HepG2 (cell line): ENCODE data around the gene SLC24A4. TPM values are rescaled to one million over a fixed set of nuclear protein-coding genes. Genes with fewer than 3 reads are reported as not detected.

Experiments
- ARID5B ChIP-seq: IDR thresholded peaks from 2 replicates; pipeline ENCODE4 v1.4.0; 2020; ENCODE audit warnings: mild to moderate bottlenecking, missing genetic modification reagents
- BORCS8-MEF2B ChIP-seq: sonication (generic); formaldehyde crosslinking; IDR thresholded peaks from 2 replicates; pipeline ENCODE4 v1.8.0; 2022; ENCODE audit warnings: mild to moderate bottlenecking, missing genetic modification reagents
- HNRNPLL ChIP-seq: fragments of 200-400 bp; formaldehyde crosslinking; IDR thresholded peaks from 2 replicates; pipeline ENCODE4 v1.6.1; 2017; ENCODE audit warnings: mild to moderate bottlenecking, low read depth, low read length; ENCODE audit not compliant: poor library complexity, severe bottlenecking
- NCOA5 ChIP-seq: sonication (generic); formaldehyde crosslinking; IDR thresholded peaks from 2 replicates; pipeline ENCODE4 v1.4.0; 2020; ENCODE audit warnings: missing genetic modification reagents
- PHF21A ChIP-seq: sonication (generic); formaldehyde crosslinking; IDR thresholded peaks from 2 replicates; pipeline ENCODE4 v1.5.0; 2020; ENCODE audit warnings: mild to moderate bottlenecking, missing genetic modification reagents
- POGZ ChIP-seq: sonication (generic); formaldehyde crosslinking; IDR thresholded peaks from 2 replicates; pipeline ENCODE4 v1.4.0; 2020; ENCODE audit warnings: mild to moderate bottlenecking, missing genetic modification reagents
- SIN3A ChIP-seq: IDR thresholded peaks from 2 replicates; pipeline ENCODE4 v1.6.1; 2011; ENCODE audit warnings: low read depth, mild to moderate bottlenecking, control low read depth, low read length, borderline replicate concordance
- SIX1 ChIP-seq: sonication (generic); formaldehyde crosslinking; IDR thresholded peaks from 2 replicates; pipeline ENCODE4 v1.4.0; 2020; ENCODE audit warnings: missing genetic modification reagents, borderline replicate concordance
- TAF15 ChIP-seq: fragments of 200-400 bp; formaldehyde crosslinking; IDR thresholded peaks from one replicate; pipeline ENCODE4 v1.6.1; 2018; ENCODE audit warnings: mild to moderate bottlenecking, low read depth, low read length; ENCODE audit not compliant: poor library complexity, severe bottlenecking
- ZBTB25 ChIP-seq: IDR thresholded peaks from 2 replicates; pipeline ENCODE4 v1.6.1; 2018; ENCODE audit warnings: missing genetic modification reagents
- ZFX ChIP-seq: sonication (generic); formaldehyde crosslinking; IDR thresholded peaks from 2 replicates; pipeline ENCODE4 v1.4.0; 2020; ENCODE audit warnings: mild to moderate bottlenecking, low read depth, missing genetic modification reagents, moderate library complexity
- ZNF343 ChIP-seq: sonication (generic); formaldehyde crosslinking; IDR thresholded peaks from 2 replicates; pipeline ENCODE4 v1.4.0; 2020; ENCODE audit warnings: mild to moderate bottlenecking, missing genetic modification reagents
- ZNF546 ChIP-seq: sonication (generic); formaldehyde crosslinking; conservative IDR thresholded peaks from 2 replicates; pipeline ENCODE4 v1.8.1; 2023; ENCODE audit warnings: mild to moderate bottlenecking, missing genetic modification reagents
- ZNF597 ChIP-seq: sonication (generic); formaldehyde crosslinking; IDR thresholded peaks from 2 replicates; pipeline ENCODE4 v1.5.0; 2020; ENCODE audit warnings: missing genetic modification reagents
- ZNF598 ChIP-seq: sonication (generic); formaldehyde crosslinking; IDR thresholded peaks from 2 replicates; pipeline ENCODE4 v1.5.1; 2020; ENCODE audit warnings: mild to moderate bottlenecking, missing genetic modification reagents, borderline replicate concordance
- ZNF737 ChIP-seq: sonication (generic); formaldehyde crosslinking; IDR thresholded peaks from 2 replicates; pipeline ENCODE4 v1.5.0; 2020; ENCODE audit warnings: missing genetic modification reagents, mild to moderate bottlenecking, borderline replicate concordance
- ZNF768 ChIP-seq: sonication (generic); formaldehyde crosslinking; IDR thresholded peaks from 2 replicates; pipeline ENCODE4 v1.4.0; 2020; ENCODE audit warnings: missing genetic modification reagents
- polyA plus RNA-seq, 8 experiments: library from polyadenylated mRNA; depleted of rRNA in 3 of 8; stranded (reverse) in 7 of 8; unstranded in 1 of 8; fragments of >200 nt; fragmentation: Illumina TruSeq in 4 of 8; extraction: Trizol in 4 of 8; gene quantifications; 2 replicates each; pipeline versions ENCODE4 v1.2.1 to v1.2.3, GENCODE V29; 2011 to 2016; ENCODE audit warnings: low read depth in 4 of 8, missing spikeins in 1 of 8, mixed read lengths in 1 of 8; ENCODE audit not compliant: insufficient read depth in 1 of 8
- total RNA-seq, 5 experiments: library from RNA; depleted of rRNA; stranded (reverse); fragments of >200 nt; fragmentation: Illumina TruSeq; extraction: Trizol; gene quantifications; 2 replicates each; pipeline ENCODE4 v1.2.3, GENCODE V29; 2016; ENCODE audit warnings: low read depth in 1 of 5
- TF ChIP-seq, protein P1 (sequence below): sonication (generic); formaldehyde crosslinking; IDR thresholded peaks from 2 replicates; pipeline ENCODE4 v1.4.0; 2020; ENCODE audit warnings: mild to moderate bottlenecking, missing genetic modification reagents
- TF ChIP-seq, protein P2 (sequence below): sonication (generic); formaldehyde crosslinking; IDR thresholded peaks from 2 replicates; pipeline ENCODE4 v1.5.0; 2020; ENCODE audit warnings: mild to moderate bottlenecking, missing genetic modification reagents

SLC24A4 gene
- total and polyA plus RNA-seq, 2 of the 13 experiments (the other 11 are each of a cell fraction or from before 2014, with no cell fraction given) = not detected

DNA sequence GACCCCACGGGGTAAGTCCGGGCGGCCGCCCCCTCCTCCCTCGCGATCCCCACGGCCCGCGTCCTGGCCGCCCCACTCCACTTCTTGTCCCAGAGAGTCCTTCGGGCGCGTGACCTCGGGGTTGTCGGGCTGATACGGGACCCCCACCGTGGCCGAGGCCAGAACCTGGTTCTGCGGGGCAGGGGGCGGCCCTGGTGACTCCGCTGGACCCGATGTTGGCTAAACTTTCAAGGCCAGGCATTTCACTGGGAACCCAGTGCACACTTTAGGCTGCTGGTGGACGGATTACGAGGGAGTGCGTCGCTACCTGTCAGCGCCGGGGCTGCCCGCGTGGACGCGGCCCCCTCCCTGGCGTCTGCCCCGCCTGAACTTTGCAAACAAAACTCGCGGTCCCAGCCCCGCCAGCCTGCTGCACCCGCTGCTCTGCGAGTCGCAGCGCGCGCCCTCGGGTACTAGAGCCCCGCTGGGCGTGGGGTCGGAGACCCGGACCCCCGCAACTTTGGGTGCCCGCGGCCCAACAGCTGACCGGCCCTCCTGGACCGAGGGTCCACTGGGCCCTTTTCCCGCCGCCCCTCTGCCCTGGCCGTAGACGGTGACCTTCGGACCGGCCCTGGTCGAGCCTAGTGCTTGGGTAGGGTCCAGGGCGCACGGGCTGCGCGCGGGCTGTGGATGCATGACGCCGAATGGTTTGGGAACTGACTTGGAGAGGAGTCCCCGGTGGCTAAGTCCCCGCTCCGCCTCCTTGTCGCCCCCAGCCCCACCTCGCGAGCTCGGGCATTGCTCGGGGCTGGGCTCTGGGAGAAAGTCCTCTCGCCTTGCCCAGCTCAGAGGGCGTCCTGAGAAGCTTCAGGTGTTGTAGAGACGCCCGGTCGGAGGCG, 191.2 kb downstream of the SLC24A4 start (continued):
- TF ChIP-seq, protein P1, sequence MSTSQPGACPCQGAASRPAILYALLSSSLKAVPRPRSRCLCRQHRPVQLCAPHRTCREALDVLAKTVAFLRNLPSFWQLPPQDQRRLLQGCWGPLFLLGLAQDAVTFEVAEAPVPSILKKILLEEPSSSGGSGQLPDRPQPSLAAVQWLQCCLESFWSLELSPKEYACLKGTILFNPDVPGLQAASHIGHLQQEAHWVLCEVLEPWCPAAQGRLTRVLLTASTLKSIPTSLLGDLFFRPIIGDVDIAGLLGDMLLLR (CRISPR knock-in tag) = peak; percentile 32; the same call in 1 of the 2 replicates
- 0 out of 2 replicates have a peak, but pooled peaks have one; percentile 64 for TF ChIP-seq ZNF343 (CRISPR knock-in tag)
- no peak; the same call in 1 of the 2 replicates for TF ChIP-seq ZNF768 (CRISPR knock-in tag)
- TF ChIP-seq ARID5B (CRISPR knock-in tag) = peak; percentile 66; the same call in 1 of the 2 replicates
- no peak; the same call in 1 of the 2 replicates for TF ChIP-seq ZNF546 (CRISPR knock-in tag)
- no peak for TF ChIP-seq TAF15
- TF ChIP-seq NCOA5 (CRISPR knock-in tag) = no peak
- TF ChIP-seq ZNF597 (CRISPR knock-in tag) = no peak
- no peak for TF ChIP-seq SIN3A
- no peak for TF ChIP-seq ZBTB25 (CRISPR knock-in tag)
- TF ChIP-seq, protein P2, sequence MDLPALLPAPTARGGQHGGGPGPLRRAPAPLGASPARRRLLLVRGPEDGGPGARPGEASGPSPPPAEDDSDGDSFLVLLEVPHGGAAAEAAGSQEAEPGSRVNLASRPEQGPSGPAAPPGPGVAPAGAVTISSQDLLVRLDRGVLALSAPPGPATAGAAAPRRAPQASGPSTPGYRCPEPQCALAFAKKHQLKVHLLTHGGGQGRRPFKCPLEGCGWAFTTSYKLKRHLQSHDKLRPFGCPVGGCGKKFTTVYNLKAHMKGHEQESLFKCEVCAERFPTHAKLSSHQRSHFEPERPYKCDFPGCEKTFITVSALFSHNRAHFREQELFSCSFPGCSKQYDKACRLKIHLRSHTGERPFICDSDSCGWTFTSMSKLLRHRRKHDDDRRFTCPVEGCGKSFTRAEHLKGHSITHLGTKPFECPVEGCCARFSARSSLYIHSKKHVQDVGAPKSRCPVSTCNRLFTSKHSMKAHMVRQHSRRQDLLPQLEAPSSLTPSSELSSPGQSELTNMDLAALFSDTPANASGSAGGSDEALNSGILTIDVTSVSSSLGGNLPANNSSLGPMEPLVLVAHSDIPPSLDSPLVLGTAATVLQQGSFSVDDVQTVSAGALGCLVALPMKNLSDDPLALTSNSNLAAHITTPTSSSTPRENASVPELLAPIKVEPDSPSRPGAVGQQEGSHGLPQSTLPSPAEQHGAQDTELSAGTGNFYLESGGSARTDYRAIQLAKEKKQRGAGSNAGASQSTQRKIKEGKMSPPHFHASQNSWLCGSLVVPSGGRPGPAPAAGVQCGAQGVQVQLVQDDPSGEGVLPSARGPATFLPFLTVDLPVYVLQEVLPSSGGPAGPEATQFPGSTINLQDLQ (CRISPR knock-in tag) = no peak
- TF ChIP-seq PHF21A (CRISPR knock-in tag) = peak; percentile 60
- 0 out of 2 replicates have a peak, but pooled peaks have one; percentile 26 for TF ChIP-seq ZNF737 (CRISPR knock-in tag)
- no peak for TF ChIP-seq SIX1 (CRISPR knock-in tag)
- TF ChIP-seq POGZ (CRISPR knock-in tag) = peak; percentile 80
- peak; percentile 95 for TF ChIP-seq ZFX (CRISPR knock-in tag)
- TF ChIP-seq ZNF598 = 0 out of 2 replicates have a peak, but pooled peaks have one; percentile 55
- peak; percentile 74 for TF ChIP-seq BORCS8-MEF2B (CRISPR knock-in tag)
- TF ChIP-seq HNRNPLL = no peak
